Measurements from ENCODE around the gene PRKAG1.

GRCh38 chr12:48968467-48968866 lies 50.1 kb downstream of the PRKAG1 start:
- TF ChIP-seq CTCF (conservative IDR thresholded peaks at IDR 0.05; ENCODE audit: low read length) (no peak), EZH2phosphoT487 (IDR thresholded peaks at IDR 0.05; ENCODE audit: borderline replicate concordance) (no peak)

All from Loucy (cell line).